Measurements from ENCODE around the gene PXK.

DNA sequence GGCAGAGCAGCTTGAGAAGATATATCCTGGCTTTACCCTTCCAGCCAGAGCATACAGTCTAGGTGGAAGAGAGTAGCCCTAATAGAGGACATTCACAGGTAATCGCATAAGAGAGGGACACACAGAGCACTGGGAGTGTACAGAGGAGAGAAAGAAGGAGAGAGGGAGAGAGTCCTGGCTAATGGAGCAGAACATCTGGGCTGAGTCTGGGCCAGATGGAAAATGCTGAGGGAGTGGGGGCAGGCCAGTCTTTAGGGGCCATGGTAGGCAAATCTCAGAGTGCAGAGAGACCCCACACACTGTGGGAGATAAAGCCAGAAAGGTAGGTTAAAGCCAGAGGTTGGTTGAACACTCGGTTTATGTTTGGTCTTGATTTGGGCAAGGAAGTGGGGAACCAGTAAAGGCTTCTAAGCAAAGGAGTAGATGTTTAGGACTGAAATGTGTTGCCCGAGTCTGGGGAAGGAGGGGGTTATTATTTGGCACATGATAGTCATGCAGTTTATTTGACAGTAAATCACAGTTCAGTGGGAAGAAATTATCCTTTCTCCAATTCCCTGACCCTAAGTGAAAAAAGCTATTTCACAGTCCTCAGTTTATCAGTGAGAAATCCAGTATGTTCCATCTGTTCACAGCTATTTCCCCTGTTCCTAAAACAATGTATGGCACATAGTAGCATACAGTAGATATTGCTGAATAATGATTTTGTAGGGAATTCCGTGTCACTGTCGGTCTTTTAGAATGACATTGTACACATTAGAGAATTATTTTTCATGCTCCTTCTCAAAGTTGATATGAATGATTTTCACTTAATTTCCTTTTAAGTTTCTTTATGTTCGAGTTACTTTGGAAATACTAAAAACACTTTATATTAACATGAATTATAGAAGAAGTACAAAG is 55.2 kb downstream of the PXK start:
- TF ChIP-seq CTCF (IDR thresholded peaks at IDR 0.05) (no peak), POLR2A (IDR thresholded peaks at IDR 0.05) (no peak)
